ENCODE data around the gene MFAP1.

Gene MFAP1

GRCh38 chr15:43776718-43777266, 47.7 kb downstream of the MFAP1 start, which contains the start of gene ELL3:
Gene ELL3, minus strand, starts transcription at chr15:43776966. Its CDS starts 65 bp downstream, at chr15:43776901.
- DNase-seq (ENCODE audit: low read depth in 2 of 2): peak; percentile 55 to 77

GRCh38 chr15:43776101-43776717, 48.3 kb downstream of the MFAP1 start:
- DNase-seq (ENCODE audit: low read depth in 2 of 2): peak in 1 of 2 donors; percentile 9

GRCh38 chr15:43775411-43775965, 49.0 kb downstream of the MFAP1 start:
- no peak for DNase-seq (ENCODE audit: low read depth in 2 of 2)

- no peak for DNase-seq (ENCODE audit: low read depth in 2 of 2)
These were observed 50.4 kb downstream of the MFAP1 start for GRCh38 chr15:43774062-43774461.

- DNase-seq (ENCODE audit: low read depth in 2 of 2): no peak
These were observed 51.9 kb downstream of the MFAP1 start for GRCh38 chr15:43772624-43773023.

- DNase-seq (ENCODE audit: low read depth in 2 of 2): no peak
These were observed 52.7 kb downstream of the MFAP1 start for GRCh38 chr15:43771816-43772215.

GRCh38 chr15:43769584-43770228, 54.8 kb downstream of the MFAP1 start:
- DNase-seq (ENCODE audit: low read depth in 2 of 2): no peak

- no peak for DNase-seq (ENCODE audit: low read depth in 2 of 2)
These were observed 60.6 kb downstream of the MFAP1 start for GRCh38 chr15:43763819-43764446.

- DNase-seq (ENCODE audit: low read depth in 2 of 2): no peak
These were observed 61.7 kb downstream of the MFAP1 start for GRCh38 chr15:43762824-43763223.

Data from stimulated activated CD8-positive, alpha-beta memory T cell treated with anti-CD3 and anti-CD28 coated beads, Interleukin-7, amount 100 ng/mL, for 4 hours (primary cell).